Activated CD8-positive, alpha-beta T cell treated with anti-CD3 and anti-CD28 coated beads, Interleukin-2, amount 10 ng/mL, durations not matched to agents 7 days and 5 days (primary cell): ENCODE results near the gene ORC1. TPM values are rescaled to one million over a fixed set of nuclear protein-coding genes. Genes with fewer than 3 reads are reported as not detected.
A peak's percentile ranks its signal among the peaks of the same experiment; 100 is the strongest.
"Not testable (repeated sequence)": the region's sequence is repeated elsewhere in the genome, so short reads cannot be mapped to it uniquely, and the experiment has no call there.

ENCODE experiments used
- ATAC-seq: fragments of 150-1000 bp; cut with Tn5 transposase; one replicate; pipeline ENCODE4 v1.10.0; 2021; ENCODE audit warnings: moderate library complexity
- CTCF ChIA-PET: fragments of 350-600 bp; sonication (Branson Sonifier 250); formaldehyde crosslinking; loops from one replicate; lab custom pipeline; 2021; ENCODE audit warnings: antibody characterized with exemption; lab: Charles Lee
- POLR2A ChIA-PET: fragments of 350-600 bp; sonication (Branson Sonifier 250); formaldehyde crosslinking; loops from one replicate; lab custom pipeline; 2021; ENCODE audit warnings: antibody characterized with exemption; lab: Charles Lee
- DNase-seq: peaks from one replicate; pipeline ENCODE4 v3.0.0-alpha.2; 2020
- H3K27ac Mint-ChIP-seq: one replicate; pipeline ENCODE4 v1.8.0; 2021; ENCODE audit warnings: mild to moderate bottlenecking, mixed read lengths
- H3K27me3 Mint-ChIP-seq: one replicate; pipeline ENCODE4 v1.8.0; 2021; ENCODE audit warnings: low read depth, mixed read lengths
- H3K36me3 Mint-ChIP-seq: one replicate; pipeline ENCODE4 v1.8.0; 2021; ENCODE audit warnings: low read depth, mixed read lengths
- H3K4me1 Mint-ChIP-seq: one replicate; pipeline ENCODE4 v1.8.0; 2021; ENCODE audit warnings: low read depth, mixed read lengths
- H3K4me3 Mint-ChIP-seq: one replicate; pipeline ENCODE4 v1.8.0; 2021; ENCODE audit warnings: mild to moderate bottlenecking, mixed read lengths
- H3K9me3 Mint-ChIP-seq: one replicate; pipeline ENCODE4 v1.8.0; 2022; ENCODE audit warnings: mixed read lengths; ENCODE audit not compliant: insufficient read depth
- total RNA-seq, 2 experiments: library from RNA; stranded (reverse); gene quantifications; one replicate each; pipeline ENCODE4 v1.2.3, GENCODE V29; 2021

ORC1 gene
- total RNA-seq, 2 experiments from 2014 or later, result 38.3 to 38.4 TPM

DNA sequence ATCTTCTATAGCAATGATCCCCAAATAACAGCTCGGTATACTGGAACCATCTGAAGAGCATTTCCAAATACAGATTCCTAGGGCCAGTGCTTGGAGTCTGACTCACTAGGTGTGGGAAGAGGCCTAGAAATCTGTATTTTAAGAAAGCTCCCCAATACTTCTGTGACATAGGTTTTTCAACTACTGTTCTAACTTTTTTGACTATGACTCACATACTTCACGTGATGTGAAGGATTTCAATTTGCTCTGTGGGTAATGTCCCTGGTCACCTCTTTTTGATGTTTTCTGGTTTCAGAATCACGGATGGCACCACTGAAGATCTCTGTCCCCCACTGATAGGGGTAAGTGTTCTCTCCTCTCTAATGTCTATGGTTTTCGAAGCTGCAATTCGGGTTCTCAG is 11.0 kb downstream of the ORC1 start:
- Mint-ChIP-seq H3K4me3 (no peak overlapping the region), H3K27ac (no peak overlapping the region), H3K4me1 (peaks cover 8% of the 10 kb centered on the region), H3K9me3 (no peaks in the 10 kb centered on the region), H3K27me3 (no peaks in the 10 kb centered on the region), H3K36me3 (peaks cover 69% of the 10 kb centered on the region)
- ChIA-PET CTCF (interaction anchor here (1.0 kb wide), 1 partner anchor 25 kb away, joined by 3 read pairs; no protein-coding TSS in a partner anchor), POLR2A (no interaction called here)
- DNase-seq (no peak), ATAC-seq (no peak)

DNA sequence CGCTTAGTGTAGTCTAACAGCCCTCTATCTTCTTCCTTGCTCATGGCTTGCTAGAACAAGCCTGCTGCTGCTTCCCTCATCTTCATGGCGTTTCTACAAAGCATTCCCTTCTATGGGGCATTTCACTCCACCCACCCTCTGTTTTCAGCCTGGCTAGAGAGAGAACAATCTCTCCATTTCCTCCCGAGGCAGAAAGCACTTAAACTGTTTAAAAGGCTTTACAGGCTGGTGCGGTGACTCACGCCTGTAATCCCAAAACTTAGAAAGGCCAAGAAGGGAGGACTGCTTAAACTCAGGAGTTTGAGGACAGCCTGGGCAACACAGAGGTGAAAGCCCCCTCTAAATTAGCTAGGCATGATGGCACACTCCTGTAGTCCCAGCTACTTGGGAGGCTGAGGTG is 17.8 kb downstream of the ORC1 start:
- ChIA-PET POLR2A (no interaction called here), CTCF (no interaction called here)
- Mint-ChIP-seq H3K27ac (no peak overlapping the region), H3K27me3 (no peaks in the 10 kb centered on the region), H3K9me3 (no peaks in the 10 kb centered on the region), H3K4me1 (peaks cover 8% of the 10 kb centered on the region), H3K4me3 (no peak overlapping the region), H3K36me3 (peaks cover 67% of the 10 kb centered on the region)
- ATAC-seq, result no peak
- DNase-seq, result no peak

DNA sequence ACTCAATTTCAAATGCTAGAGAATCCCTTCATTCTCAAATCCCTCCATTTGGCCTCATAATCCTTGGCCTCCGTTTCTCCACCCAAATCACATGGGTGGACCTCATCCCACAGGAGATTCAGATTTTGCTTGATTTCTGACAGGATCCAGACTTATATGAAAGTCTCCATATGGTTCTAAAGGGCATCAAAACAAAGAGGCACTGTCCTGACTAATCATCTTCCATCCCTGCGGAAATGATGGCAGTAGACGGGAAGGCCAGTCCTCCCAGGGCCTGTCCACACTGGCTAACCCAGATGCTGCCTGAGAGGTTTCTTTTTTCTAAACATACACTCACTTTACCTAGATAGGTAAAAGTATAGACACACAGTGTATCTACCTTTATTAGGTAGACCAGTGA is 18.8 kb downstream of the ORC1 start:
- Mint-ChIP-seq H3K27me3 (no peaks in the 10 kb centered on the region), H3K36me3 (peaks cover 73% of the 10 kb centered on the region), H3K4me1 (peaks cover 6% of the 10 kb centered on the region), H3K9me3 (no peaks in the 10 kb centered on the region), H3K27ac (no peak overlapping the region), H3K4me3 (no peak overlapping the region)
- ATAC-seq, result no peak
- no peak for DNase-seq
- ChIA-PET POLR2A (no interaction called here), CTCF (no interaction called here)

DNA sequence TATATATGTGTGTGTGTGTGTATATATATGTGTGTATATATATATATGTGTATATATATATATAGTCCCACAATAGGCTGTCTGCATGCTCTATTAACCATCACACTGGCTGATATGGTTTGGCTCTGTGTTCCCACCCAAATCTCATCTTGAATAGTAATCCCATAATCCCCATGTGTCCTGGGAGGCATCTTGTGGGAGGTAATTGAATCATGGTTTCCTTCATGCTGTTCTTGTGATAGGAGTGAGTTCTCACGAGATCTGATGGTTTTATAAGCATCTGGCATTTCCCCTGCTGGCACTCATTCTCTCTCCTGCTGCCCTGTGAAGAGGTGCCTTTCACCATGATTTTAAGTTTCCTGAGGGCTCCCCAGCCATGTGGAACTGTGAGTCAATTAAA is 34.4 kb downstream of the ORC1 start:
- H3K27ac Mint-ChIP-seq, H3K4me3 Mint-ChIP-seq, ATAC-seq, CTCF ChIA-PET, DNase-seq, H3K9me3 Mint-ChIP-seq, H3K27me3 Mint-ChIP-seq: not testable (repeated sequence)
- POLR2A ChIA-PET, result interaction anchor here (1.5 kb wide), 1 partner anchor 27 kb away, joined by 3 read pairs; no protein-coding TSS in a partner anchor
- Mint-ChIP-seq H3K4me1 (peaks cover 27% of the 10 kb centered on the region), H3K36me3 (peaks cover 40% of the 10 kb centered on the region)

DNA sequence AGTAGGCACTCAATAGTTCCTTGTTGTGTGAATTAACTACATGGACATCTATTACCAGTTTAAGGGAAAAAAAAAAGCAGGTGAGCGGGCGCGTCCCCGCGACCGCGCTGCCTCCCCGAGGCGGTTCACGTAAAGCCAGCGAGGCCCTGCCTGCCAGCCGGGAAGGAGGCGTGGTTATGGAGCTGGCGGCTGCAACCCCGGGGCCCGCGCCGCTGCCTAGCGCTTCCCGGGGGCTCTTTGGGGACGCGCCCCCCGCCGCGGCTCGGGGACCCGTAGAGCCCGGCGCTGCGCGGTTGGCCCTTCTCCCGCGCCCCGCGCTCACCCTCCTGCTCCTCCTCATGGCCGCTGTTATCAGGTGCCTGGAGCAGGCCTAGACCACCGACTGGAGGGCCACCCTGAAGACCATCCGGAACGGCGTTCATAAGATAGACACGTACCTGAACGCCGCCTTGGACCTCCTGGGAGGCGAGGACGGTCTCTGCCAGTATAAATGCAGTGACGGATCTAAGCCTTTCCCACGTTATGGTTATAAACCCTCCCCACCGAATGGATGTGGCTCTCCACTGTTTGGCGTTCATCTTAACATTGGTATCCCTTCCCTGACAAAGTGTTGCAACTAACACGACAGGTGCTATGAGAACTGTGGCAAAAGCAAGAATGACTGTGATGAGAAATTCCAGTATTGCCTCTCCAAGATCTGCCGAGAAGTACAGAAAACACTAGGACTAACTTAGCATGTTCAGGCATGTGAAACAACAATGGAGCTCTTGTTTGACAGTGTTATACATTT is 35.6 kb downstream of the ORC1 start:
- Mint-ChIP-seq H3K4me3 (peak overlapping the region; percentile 52), H3K9me3 (no peaks in the 10 kb centered on the region), H3K36me3 (peaks cover 37% of the 10 kb centered on the region), H3K27ac (no peak overlapping the region), H3K27me3 (no peaks in the 10 kb centered on the region), H3K4me1 (peaks cover 38% of the 10 kb centered on the region)
- DNase-seq, result peak; percentile 67
- ChIA-PET POLR2A (interaction anchor here (0.7 to 1.5 kb wide), 3 partner anchors 29 to 154 kb away, joined by 3 to 5 read pairs (median 3); partner anchors contain the start of genes ORC1 and PRPF38A), CTCF (interaction anchor here (0.7 to 1.1 kb wide), 2 partner anchors 24 to 35 kb away, joined by 3 read pairs; partner anchors contain the start of genes ORC1 and PRPF38A)
- no peak for ATAC-seq

DNA sequence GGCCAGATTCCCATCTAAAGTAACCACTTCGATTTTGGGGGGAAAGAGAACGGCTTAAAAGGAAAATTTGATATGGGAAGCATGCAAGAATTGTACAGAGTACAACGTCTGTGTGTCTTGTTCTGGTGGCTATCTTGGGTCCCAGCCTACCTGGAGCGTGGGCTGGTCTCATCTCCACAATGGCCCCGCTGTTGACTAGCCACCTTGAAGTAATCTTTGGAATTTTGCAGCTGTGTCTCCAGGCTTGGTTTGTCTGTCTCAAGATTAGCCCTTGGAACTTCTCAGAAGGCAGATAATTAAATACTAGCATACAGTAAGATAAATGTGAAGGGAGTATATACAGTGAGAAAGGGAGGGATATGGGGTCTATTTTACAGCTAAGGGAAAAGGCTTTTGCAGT is 37.0 kb downstream of the ORC1 start:
- H3K36me3 Mint-ChIP-seq, result peaks cover 36% of the 10 kb centered on the region
- no peaks in the 10 kb centered on the region for H3K9me3 Mint-ChIP-seq
- no peaks in the 10 kb centered on the region for H3K27me3 Mint-ChIP-seq
- no peak for DNase-seq
- H3K4me3 Mint-ChIP-seq, result peak overlapping the region; percentile 12
- ATAC-seq, result no peak
- peaks cover 40% of the 10 kb centered on the region for H3K4me1 Mint-ChIP-seq
- POLR2A ChIA-PET, result interaction anchor here (1.0 to 1.4 kb wide), 3 partner anchors 37 to 185 kb away, joined by 3 to 5 read pairs (median 4); partner anchors contain the start of genes ORC1, PRPF38A and TUT4
- H3K27ac Mint-ChIP-seq, result no peak overlapping the region
- CTCF ChIA-PET, result interaction anchor here (1.2 to 1.3 kb wide), 2 partner anchors 37 to 318 kb away, joined by 3 to 4 read pairs; partner anchors contain the start of genes ORC1 and PRPF38A

DNA sequence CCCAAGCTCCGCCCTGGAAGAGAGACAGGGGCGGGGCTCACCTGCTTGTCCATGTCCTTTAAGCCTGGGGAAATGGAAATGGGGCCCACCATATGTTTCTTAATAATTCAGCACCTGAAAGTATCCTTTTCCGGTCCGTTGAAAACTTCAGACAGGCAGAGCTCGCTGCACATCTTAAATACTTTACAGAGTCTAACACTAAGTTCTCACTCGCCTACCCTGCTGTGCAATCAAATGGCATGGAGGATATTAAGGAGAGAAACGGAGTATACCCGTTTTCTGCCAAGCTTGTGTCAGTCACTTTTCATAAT is 37.8 kb downstream of the ORC1 start:
- Mint-ChIP-seq H3K27ac (peak overlapping the region; percentile 98), H3K4me3 (peak overlapping the region; percentile 90), H3K27me3 (no peaks in the 10 kb centered on the region), H3K4me1 (peaks cover 40% of the 10 kb centered on the region), H3K36me3 (peaks cover 37% of the 10 kb centered on the region), H3K9me3 (no peaks in the 10 kb centered on the region)
- no peak for DNase-seq
- no peak for ATAC-seq
- ChIA-PET CTCF (interaction anchor here (0.8 to 1.3 kb wide), 3 partner anchors 20 to 319 kb away, joined by 3 read pairs; no protein-coding TSS in a partner anchor), POLR2A (interaction anchor here (0.7 to 2.5 kb wide), 7 partner anchors 18 to 337 kb away, joined by 3 to 21 read pairs (median 4); partner anchors contain the start of genes ORC1, PRPF38A and TUT4)

DNA sequence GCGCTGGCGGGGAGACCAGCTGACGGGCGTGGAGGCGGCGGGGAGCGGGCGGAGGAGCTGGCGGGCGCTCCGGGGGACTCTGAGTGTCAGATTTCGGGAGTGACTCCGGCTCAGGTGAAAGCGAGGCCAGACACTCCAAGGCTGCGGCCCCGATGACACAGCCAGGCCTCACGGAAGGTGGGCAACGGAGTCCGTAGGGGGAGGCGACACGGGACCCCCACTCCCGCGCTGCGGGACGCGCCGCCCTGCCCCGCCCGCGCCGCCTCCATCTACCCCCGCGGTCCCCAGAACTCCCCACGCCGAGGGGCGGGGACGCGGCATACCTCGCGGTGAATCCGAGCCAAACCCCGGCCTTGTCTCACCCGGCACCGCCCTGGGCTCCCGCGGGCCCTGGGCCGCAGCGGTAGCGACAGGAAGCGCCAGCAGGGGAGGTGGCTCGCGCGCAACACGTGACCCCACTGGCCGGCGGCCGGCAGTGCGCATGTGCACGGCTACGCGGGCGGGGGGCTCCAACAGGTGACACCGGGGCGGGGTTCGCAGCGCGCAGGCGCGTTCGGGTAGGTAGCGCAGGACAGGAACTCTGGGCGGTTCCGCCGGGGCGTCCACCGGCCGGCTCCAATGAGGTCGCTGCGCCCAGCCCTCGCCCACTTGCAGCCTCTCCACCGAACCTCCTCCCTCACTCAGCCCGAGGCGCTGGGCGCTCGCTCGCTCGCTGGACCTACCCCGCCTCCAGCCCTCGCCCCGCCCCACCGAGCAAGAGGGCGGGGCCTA is 38.3 kb downstream of the ORC1 start, which contains the start of gene CC2D1B:
TSS of gene CC2D1B (minus strand) at position 460 of the 771 bp plus-strand sequence. CDS start 1,585 bp downstream, outside the sequence.
- POLR2A ChIA-PET, result interaction anchor here (0.6 to 2.5 kb wide), 9 partner anchors 18 to 338 kb away, joined by 3 to 21 read pairs (median 3); partner anchors contain the start of genes ORC1, PRPF38A and TUT4
- Mint-ChIP-seq H3K36me3 (peaks cover 38% of the 10 kb centered on the region), H3K27me3 (no peaks in the 10 kb centered on the region), H3K4me1 (peaks cover 40% of the 10 kb centered on the region), H3K27ac (peak within 1 kb of the TSS; percentile 98), H3K4me3 (peak within 1 kb of the TSS; percentile 90), H3K9me3 (no peaks in the 10 kb centered on the region)
- CTCF ChIA-PET, result interaction anchor here (0.8 to 1.3 kb wide), 3 partner anchors 20 to 320 kb away, joined by 3 read pairs; no protein-coding TSS in a partner anchor
- ATAC-seq, result peak; percentile 98
- DNase-seq, result peak; percentile 99

DNA sequence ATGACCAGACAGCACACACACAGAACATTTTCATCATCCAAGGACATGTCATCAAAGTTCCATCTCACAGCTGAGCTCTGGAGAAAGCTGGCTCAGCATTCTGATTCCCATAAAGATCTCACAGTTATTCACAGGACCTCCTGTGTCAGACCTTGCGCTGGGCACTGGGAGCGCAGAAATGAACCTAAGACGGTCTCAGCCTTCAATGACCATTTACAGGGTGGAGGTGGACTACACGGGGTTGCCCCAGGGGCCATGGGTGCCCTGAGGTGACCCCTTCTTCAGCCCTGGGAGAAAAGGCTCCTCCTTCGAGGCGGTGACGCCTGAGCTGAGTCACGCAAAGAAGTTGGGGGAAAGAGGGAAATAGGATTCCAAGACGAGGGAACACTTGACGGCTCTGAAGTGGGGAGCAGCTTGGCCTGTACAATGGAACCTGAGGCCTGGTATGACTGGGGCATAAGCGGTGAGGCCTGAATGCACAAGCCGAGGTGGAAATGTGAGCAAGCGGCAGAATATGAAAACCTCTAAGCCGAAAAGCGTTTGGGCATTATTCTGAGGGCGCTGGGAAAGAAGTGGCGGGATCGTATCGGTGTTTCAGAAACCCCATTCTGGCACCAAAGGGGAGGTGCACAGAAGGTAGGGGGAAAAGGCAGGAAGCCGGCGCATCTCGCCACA is 39.0 kb downstream of the ORC1 start:
- ChIA-PET CTCF (interaction anchor here (1.1 to 1.3 kb wide), 2 partner anchors 19 to 39 kb away, joined by 3 to 5 read pairs; partner anchors contain the start of genes ORC1 and PRPF38A), POLR2A (interaction anchor here (0.6 to 2.5 kb wide), 8 partner anchors 14 to 486 kb away, joined by 3 to 21 read pairs (median 4); partner anchors contain the start of genes ORC1 and PRPF38A)
- H3K4me3 Mint-ChIP-seq, result peak overlapping the region; percentile 90
- ATAC-seq, result no peak
- no peak for DNase-seq
- H3K36me3 Mint-ChIP-seq, result peaks cover 38% of the 10 kb centered on the region
- peak overlapping the region; percentile 98 for H3K27ac Mint-ChIP-seq
- peaks cover 40% of the 10 kb centered on the region for H3K4me1 Mint-ChIP-seq
- H3K27me3 Mint-ChIP-seq, result no peaks in the 10 kb centered on the region
- H3K9me3 Mint-ChIP-seq, result no peaks in the 10 kb centered on the region

DNA sequence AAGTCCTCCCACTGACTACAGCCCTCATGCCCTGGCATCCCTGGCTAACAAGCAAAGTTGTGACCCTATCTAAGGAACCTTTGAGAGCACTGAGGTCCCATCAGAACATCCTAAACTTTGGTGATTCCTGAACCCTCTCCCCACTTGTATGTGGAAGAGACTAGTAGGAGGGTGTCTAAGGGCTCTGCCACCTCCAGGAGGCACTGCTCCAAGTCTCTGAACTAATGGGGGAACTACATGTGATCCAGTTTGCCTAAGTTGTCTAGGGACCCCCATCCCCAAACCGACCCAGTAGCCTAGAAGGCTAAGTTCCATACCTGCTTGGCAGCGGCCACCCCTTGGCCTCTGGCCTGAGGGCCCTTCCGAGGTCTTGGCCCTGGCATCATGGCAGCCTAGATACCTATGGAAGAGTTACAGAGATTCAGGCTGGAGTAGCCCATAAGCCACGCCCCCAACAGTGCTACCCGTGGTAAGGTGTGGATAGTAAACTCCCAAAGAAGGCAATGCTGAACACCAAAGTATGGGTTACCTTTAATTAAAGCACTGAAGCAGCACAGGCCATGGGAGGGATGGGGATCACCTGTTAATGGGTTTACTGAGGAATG is 39.9 kb downstream of the ORC1 start:
- peak overlapping the region; percentile 98 for H3K27ac Mint-ChIP-seq
- no peaks in the 10 kb centered on the region for H3K9me3 Mint-ChIP-seq
- DNase-seq (peak; percentile 34), ATAC-seq (no peak)
- H3K4me1 Mint-ChIP-seq, result peaks cover 40% of the 10 kb centered on the region
- ChIA-PET POLR2A (interaction anchor here (0.7 to 2.5 kb wide), 3 partner anchors 13 to 485 kb away, joined by 3 to 21 read pairs (median 4); partner anchors contain the start of genes ORC1 and PRPF38A), CTCF (interaction anchor here (1.1 kb wide), 1 partner anchor 39 kb away, joined by 5 read pairs; the partner anchor contains the start of genes ORC1 and PRPF38A)
- H3K27me3 Mint-ChIP-seq, result no peaks in the 10 kb centered on the region
- H3K4me3 Mint-ChIP-seq, result peak overlapping the region; percentile 90
- H3K36me3 Mint-ChIP-seq, result peaks cover 41% of the 10 kb centered on the region
